ENCODE data around the gene ZC3H7A. TPM values are rescaled to one million over a fixed set of nuclear protein-coding genes. Genes with fewer than 3 reads are reported as not detected.
A peak's percentile ranks its signal among the peaks of the same experiment; 100 is the strongest.

Gene ZC3H7A
- total RNA-seq, 1 donor from 2014 or later = 163 TPM

- DNase-seq = no peak
- no peaks in the 10 kb centered on the region for H3K9me3 Mint-ChIP-seq
- TF ChIP-seq, protein P1, sequence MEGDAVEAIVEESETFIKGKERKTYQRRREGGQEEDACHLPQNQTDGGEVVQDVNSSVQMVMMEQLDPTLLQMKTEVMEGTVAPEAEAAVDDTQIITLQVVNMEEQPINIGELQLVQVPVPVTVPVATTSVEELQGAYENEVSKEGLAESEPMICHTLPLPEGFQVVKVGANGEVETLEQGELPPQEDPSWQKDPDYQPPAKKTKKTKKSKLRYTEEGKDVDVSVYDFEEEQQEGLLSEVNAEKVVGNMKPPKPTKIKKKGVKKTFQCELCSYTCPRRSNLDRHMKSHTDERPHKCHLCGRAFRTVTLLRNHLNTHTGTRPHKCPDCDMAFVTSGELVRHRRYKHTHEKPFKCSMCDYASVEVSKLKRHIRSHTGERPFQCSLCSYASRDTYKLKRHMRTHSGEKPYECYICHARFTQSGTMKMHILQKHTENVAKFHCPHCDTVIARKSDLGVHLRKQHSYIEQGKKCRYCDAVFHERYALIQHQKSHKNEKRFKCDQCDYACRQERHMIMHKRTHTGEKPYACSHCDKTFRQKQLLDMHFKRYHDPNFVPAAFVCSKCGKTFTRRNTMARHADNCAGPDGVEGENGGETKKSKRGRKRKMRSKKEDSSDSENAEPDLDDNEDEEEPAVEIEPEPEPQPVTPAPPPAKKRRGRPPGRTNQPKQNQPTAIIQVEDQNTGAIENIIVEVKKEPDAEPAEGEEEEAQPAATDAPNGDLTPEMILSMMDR (IDR thresholded peaks at IDR 0.05) = no peak
- intact Hi-C loops (cut with micrococcal nuclease) = loop anchor here (1.0 to 2.0 kb wide), 5 partner anchors 9 to 44 kb away; partner anchors contain the start of genes TXNDC11 and ZC3H7A
- CTCF ChIA-PET = interaction anchor here (0.7 to 1.9 kb wide), 3 partner anchors 26 to 46 kb away, joined by 3 to 6 read pairs (median 3); partner anchors contain the start of genes TXNDC11 and ZC3H7A
- ATAC-seq (ENCODE audit: low read depth) = peak; percentile 79
- POLR2A ChIA-PET = interaction anchor here (0.7 to 4.4 kb wide), 8 partner anchors 9 to 41 kb away, joined by 3 to 70 read pairs (median 4); partner anchors contain the start of genes TXNDC11 and ZC3H7A
- no peaks in the 10 kb centered on the region for H3K27me3 Mint-ChIP-seq
- H3K4me1 Mint-ChIP-seq = peaks cover 50% of the 10 kb centered on the region
- peak overlapping the region; percentile 61 for H3K4me3 Mint-ChIP-seq
- peaks cover 70% of the 10 kb centered on the region for H3K36me3 Mint-ChIP-seq (ENCODE audit: low read depth)
- peak overlapping the region; percentile 90 for H3K27ac Mint-ChIP-seq
Observed at GRCh38 chr16:11768849-11769248, 28.2 kb downstream of the ZC3H7A start.

DNA sequence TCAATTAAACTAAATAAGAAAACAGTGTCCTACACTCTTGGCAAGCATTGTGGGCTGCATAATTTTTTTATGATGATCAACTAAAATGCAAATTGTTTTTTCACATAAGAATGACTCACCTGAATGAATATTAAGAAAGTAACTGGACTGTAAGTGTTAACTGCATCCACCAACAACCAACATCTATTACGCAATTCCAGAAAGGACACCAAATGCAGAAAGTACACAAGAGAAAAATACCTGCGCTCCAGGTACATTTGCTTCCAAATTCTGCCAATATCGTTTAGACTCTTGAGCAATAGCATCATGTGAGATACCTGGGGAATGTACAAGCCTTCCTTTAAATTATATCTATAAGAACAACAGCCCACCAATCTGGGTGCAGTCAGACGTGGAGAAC, 34.6 kb downstream of the ZC3H7A start:
- DNase-seq (no peak), ATAC-seq (ENCODE audit: low read depth) (no peak)
- CTCF ChIA-PET = no interaction called here
- no peaks in the 10 kb centered on the region for H3K27me3 Mint-ChIP-seq
- TF ChIP-seq, protein P1 (IDR thresholded peaks at IDR 0.05) = no peak
- peaks cover 43% of the 10 kb centered on the region for H3K4me1 Mint-ChIP-seq
- POLR2A ChIA-PET = interaction anchor here (0.6 to 1.3 kb wide), 5 partner anchors 10 to 941 kb away, joined by 3 to 5 read pairs (median 3); no protein-coding TSS in a partner anchor
- peaks cover 76% of the 10 kb centered on the region for H3K36me3 Mint-ChIP-seq (ENCODE audit: low read depth)
- no peaks in the 10 kb centered on the region for H3K9me3 Mint-ChIP-seq
- no peak overlapping the region for H3K27ac Mint-ChIP-seq
- no peak overlapping the region for H3K4me3 Mint-ChIP-seq
- intact Hi-C loops (cut with micrococcal nuclease) = no loop called here

GRCh38 chr16:11759997-11760396, 37.1 kb downstream of the ZC3H7A start:
- peak overlapping the region; percentile 20 for H3K4me3 Mint-ChIP-seq
- ChIA-PET POLR2A (interaction anchor here (0.6 to 3.6 kb wide), 17 partner anchors 10 to 904 kb away, joined by 3 to 61 read pairs (median 7); partner anchors contain the start of genes RSL1D1, TXNDC11 and ZC3H7A), CTCF (interaction anchor here (0.8 to 2.2 kb wide), 4 partner anchors 12 to 228 kb away, joined by 3 to 13 read pairs (median 4); partner anchors contain the start of gene ZC3H7A)
- peaks cover 31% of the 10 kb centered on the region for H3K4me1 Mint-ChIP-seq
- peak overlapping the region; percentile 90 for H3K27ac Mint-ChIP-seq
- H3K9me3 Mint-ChIP-seq = no peaks in the 10 kb centered on the region
- ATAC-seq (ENCODE audit: low read depth) (peak; percentile 97), DNase-seq (no peak)
- TF ChIP-seq, protein P1 (IDR thresholded peaks at IDR 0.05) = no peak
- peaks cover 85% of the 10 kb centered on the region for H3K36me3 Mint-ChIP-seq (ENCODE audit: low read depth)
- intact Hi-C loops (cut with micrococcal nuclease) = loop anchor here (1.0 kb wide), 4 partner anchors 8 to 37 kb away; partner anchors contain the start of genes TXNDC11 and ZC3H7A
- no peaks in the 10 kb centered on the region for H3K27me3 Mint-ChIP-seq

- no peaks in the 10 kb centered on the region for H3K9me3 Mint-ChIP-seq
- H3K27ac Mint-ChIP-seq = peak overlapping the region; percentile 90
- ChIA-PET CTCF (interaction anchor here (1.0 to 2.2 kb wide), 3 partner anchors 13 to 39 kb away, joined by 3 to 13 read pairs (median 6); partner anchors contain the start of gene ZC3H7A), POLR2A (interaction anchor here (0.7 to 3.6 kb wide), 13 partner anchors 10 to 885 kb away, joined by 3 to 61 read pairs (median 10); partner anchors contain the start of genes RSL1D1, TXNDC11 and ZC3H7A)
- H3K36me3 Mint-ChIP-seq (ENCODE audit: low read depth) = peaks cover 84% of the 10 kb centered on the region
- ATAC-seq (ENCODE audit: low read depth) = peak; percentile 3
- H3K4me3 Mint-ChIP-seq = no peak overlapping the region
- intact Hi-C loops (cut with micrococcal nuclease) = no loop called here
- peaks cover 31% of the 10 kb centered on the region for H3K4me1 Mint-ChIP-seq
- no peaks in the 10 kb centered on the region for H3K27me3 Mint-ChIP-seq
- no peak for DNase-seq
- TF ChIP-seq, protein P1 (IDR thresholded peaks at IDR 0.05) = no peak
Observed at GRCh38 chr16:11759163-11759834, 37.8 kb downstream of the ZC3H7A start.
